Colonic mucosa (tissue), 4 donors: ENCODE measurements around the gene MTA2. TPM values are rescaled to one million over a fixed set of nuclear protein-coding genes. Genes with fewer than 3 reads are reported as not detected.
"Not testable (repeated sequence)": the region's sequence is repeated elsewhere in the genome, so short reads cannot be mapped to it uniquely, and the experiment has no call there.

ENCODE experiments used
- DNase-seq: peaks from one replicate; pipeline ENCODE4 v3.0.0-alpha.2; 2020
- H3K27ac ChIP-seq: fragments of 200-600 bp; one replicate; pipeline ENCODE4 v1.8.0; 2021
- H3K27me3 ChIP-seq: fragments of 200-600 bp; one replicate; pipeline ENCODE4 v1.8.0; 2021
- H3K36me3 ChIP-seq: fragments of 200-600 bp; one replicate; pipeline ENCODE4 v1.8.0; 2021
- H3K4me1 ChIP-seq: fragments of 200-600 bp; one replicate; pipeline ENCODE4 v1.8.0; 2021; ENCODE audit warnings: mild to moderate bottlenecking
- H3K4me3 ChIP-seq: fragments of 200-600 bp; one replicate; pipeline ENCODE4 v1.8.0; 2021
- H3K9ac ChIP-seq, 2 donors: one replicate each; pipeline ENCODE4 v1.7.0; 2013; ENCODE audit warnings: control low read depth in 2 of 2, low read depth in 2 of 2, low read length in 2 of 2
- H3K9me3 ChIP-seq: fragments of 200-600 bp; one replicate; pipeline ENCODE4 v1.8.0; 2021
- intact Hi-C: fragments of 100-400 bp; cut with DNase I; formaldehyde crosslinking; loops from one replicate; pipeline ENCODE4 v1.14.1; 2022
- total RNA-seq, 2 donors: library from RNA; stranded (reverse); fragmentation: NEBNext Ultra II Directional in 1 of 2; extraction: Animal tissue kit (Norgen Biotek cat#: 25700) in 1 of 2; gene quantifications; one replicate each; pipeline ENCODE4 v1.2.1, GENCODE V29; 2021
- TF ChIP-seq, protein P1 (sequence below): fragments of 200-600 bp; IDR thresholded peaks from one replicate; pipeline ENCODE4 v1.8.0; 2022; ENCODE audit warnings: antibody characterized with exemption, mild to moderate bottlenecking
- donor health status: healthy.
- donor health status: DM: no; HTN: no; CAD: no.
- donor health status: DM: no; HTN: no; CAD: no.

The MTA2 gene
- total RNA-seq, 2 donors from 2014 or later, result 91.0 to 133 TPM

DNA sequence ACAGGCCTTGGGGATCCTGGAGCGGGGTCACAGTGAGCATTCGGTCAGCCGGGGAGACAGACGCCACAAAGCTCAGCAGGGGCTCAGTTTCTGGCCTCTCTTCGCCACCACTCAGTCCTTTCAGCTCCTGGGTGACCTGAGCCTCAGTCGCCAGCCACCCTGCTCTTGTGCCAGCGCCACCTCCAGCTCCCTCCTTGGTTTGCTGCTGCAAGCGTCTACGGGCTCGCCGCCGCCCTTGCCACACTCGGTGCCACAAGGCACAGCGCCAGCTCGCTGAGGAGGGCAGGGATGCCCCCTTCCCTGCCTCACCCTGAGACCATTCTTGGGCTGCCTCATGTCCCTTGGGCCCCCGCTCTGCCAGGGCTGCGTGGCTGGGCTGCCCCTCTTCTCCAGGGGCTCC, 26.5 kb downstream of the MTA2 start:
- TF ChIP-seq, protein P1, sequence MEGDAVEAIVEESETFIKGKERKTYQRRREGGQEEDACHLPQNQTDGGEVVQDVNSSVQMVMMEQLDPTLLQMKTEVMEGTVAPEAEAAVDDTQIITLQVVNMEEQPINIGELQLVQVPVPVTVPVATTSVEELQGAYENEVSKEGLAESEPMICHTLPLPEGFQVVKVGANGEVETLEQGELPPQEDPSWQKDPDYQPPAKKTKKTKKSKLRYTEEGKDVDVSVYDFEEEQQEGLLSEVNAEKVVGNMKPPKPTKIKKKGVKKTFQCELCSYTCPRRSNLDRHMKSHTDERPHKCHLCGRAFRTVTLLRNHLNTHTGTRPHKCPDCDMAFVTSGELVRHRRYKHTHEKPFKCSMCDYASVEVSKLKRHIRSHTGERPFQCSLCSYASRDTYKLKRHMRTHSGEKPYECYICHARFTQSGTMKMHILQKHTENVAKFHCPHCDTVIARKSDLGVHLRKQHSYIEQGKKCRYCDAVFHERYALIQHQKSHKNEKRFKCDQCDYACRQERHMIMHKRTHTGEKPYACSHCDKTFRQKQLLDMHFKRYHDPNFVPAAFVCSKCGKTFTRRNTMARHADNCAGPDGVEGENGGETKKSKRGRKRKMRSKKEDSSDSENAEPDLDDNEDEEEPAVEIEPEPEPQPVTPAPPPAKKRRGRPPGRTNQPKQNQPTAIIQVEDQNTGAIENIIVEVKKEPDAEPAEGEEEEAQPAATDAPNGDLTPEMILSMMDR, result no peak
- H3K4me3 ChIP-seq, result peak overlapping the region; percentile 85
- H3K27me3 ChIP-seq, result no peaks in the 10 kb centered on the region
- intact Hi-C loops, result no loop called here
- DNase-seq, result peak; percentile 65
- H3K9me3 ChIP-seq, result no peaks in the 10 kb centered on the region
- H3K4me1 ChIP-seq, result peaks cover 18% of the 10 kb centered on the region
- H3K36me3 ChIP-seq, result no peaks in the 10 kb centered on the region
- peak overlapping the region; percentile 89 for H3K27ac ChIP-seq
- H3K9ac ChIP-seq, result peak overlapping the region; percentile 52 to 98

DNA sequence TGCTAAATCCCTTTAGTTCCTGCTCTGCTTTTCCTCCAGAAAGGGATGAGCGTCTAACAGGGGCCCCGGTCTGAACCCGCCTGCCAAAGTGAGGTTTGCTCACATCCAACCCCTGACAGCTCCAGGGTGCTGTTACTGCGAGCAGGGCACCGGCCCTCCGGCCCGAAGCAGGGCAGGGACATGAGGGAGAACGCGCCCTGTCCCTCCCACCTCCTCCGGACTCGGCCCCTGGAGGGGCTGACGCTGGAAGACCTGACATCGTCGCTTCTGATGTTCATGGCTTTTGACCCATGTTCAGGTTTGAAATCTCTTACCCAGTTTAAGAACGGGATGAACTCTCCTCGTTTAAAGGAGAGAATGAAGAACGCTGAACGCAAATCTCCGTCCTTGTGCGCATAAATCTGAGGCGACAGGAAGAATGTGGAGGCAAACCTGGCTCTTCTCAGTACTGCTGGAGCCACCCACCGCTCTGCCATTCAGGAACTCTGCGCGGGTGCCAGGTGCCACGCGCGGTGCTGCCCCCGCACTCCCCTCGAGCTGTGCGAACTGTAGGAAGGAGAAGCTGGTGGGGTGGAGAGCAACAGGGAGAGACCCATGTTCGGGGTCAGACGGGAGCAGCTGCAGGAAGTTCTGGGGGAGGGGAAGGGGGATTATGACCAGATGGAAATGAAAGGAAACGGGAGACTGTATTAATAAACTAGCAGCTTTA, 27.1 kb downstream of the MTA2 start:
- no peaks in the 10 kb centered on the region for H3K36me3 ChIP-seq
- peak overlapping the region; percentile 87 to 98 for H3K9ac ChIP-seq
- TF ChIP-seq, protein P1, result no peak
- intact Hi-C loops, result no loop called here
- no peaks in the 10 kb centered on the region for H3K27me3 ChIP-seq
- H3K4me3 ChIP-seq, result peak overlapping the region; percentile 85
- no peaks in the 10 kb centered on the region for H3K9me3 ChIP-seq
- DNase-seq, result peak; percentile 50
- peaks cover 18% of the 10 kb centered on the region for H3K4me1 ChIP-seq
- H3K27ac ChIP-seq, result peak overlapping the region; percentile 89

DNA sequence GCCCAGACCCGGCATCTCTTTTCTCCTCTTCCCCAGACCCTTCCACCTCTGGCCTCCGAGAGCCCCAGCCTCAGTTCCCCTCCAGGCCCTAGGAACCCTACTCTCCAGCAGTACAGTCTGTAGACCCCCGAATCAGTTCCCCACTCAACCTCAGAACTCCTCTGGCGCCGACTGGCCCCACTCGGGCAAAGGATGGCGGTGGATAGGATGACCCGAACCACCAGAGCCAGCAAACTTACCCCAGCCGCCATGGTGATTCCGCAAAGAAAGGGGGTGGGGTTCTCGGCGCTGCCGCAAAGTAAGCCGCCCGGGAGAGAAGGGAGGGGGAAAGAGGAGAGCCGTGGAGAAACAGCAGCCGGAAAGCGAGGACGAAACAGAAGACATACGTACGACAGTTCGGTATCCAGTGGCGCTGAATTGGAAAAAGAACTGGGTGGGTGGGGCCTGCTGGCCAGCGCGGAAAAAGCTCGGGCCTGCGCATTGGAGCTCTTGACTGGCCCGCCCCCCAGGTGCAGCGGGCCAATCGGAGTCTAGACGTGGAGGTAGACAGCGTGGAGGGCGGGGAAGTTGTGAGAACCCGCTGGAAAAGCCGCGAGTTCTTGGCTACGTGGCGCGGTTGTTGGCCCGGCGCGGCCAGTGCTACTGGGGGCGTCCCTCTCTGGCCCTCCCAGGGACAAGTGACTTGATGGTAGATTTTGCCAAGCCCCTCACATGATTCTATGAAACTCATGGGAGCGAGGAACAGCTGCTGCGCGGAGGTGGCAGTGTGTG, 27.9 kb downstream of the MTA2 start, which contains the start of gene EEF1G:
EEF1G (minus strand) TSS at position 300 of the 771 bp plus-strand sequence; CDS start at position 251, 49 bp downstream.
- Histone ChIP-seq H3K36me3 (no peaks in the 10 kb centered on the region), H3K4me3 (peak within 1 kb of the TSS; percentile 85), H3K27me3 (no peaks in the 10 kb centered on the region), H3K9me3 (no peaks in the 10 kb centered on the region), H3K9ac (peak within 1 kb of the TSS; percentile 87 to 98), H3K4me1 (peaks cover 18% of the 10 kb centered on the region), H3K27ac (peak within 1 kb of the TSS; percentile 89)
- intact Hi-C loops, result no loop called here
- peak; percentile 99 for DNase-seq
- TF ChIP-seq, protein P1, result no peak

DNA sequence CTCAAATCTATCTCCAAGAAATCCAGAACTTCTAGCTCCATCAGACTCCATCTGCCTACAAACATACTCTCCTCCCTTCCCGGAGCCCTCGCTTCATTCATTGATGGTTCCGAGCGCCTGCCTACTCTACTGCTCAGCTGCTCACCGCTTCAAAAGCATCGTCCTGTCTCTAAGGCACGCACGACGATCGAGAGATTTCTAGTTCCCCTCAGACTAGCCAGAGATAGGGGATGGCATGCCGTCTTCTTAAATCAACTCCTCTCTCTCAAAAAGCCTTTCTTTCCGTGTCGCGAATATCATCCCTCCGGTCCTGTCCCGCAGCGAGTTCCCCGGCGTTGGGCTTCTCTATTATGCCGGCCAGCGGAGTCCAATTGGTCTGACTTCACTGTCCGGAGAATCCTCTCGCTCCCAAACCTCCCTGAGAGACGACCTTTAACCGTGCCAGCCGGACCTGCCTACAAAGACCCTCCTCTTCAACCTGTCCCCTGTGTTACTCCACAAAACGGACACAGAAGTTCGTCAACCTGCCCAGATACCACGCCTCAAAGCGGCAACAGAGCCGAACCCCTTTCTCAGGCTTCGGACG, 28.6 kb downstream of the MTA2 start:
- intact Hi-C loops, result no loop called here
- TF ChIP-seq, protein P1, result no peak
- Histone ChIP-seq H3K27me3 (no peaks in the 10 kb centered on the region), H3K27ac (peak overlapping the region; percentile 77), H3K4me1 (peaks cover 18% of the 10 kb centered on the region), H3K9me3 (no peaks in the 10 kb centered on the region), H3K36me3 (no peaks in the 10 kb centered on the region), H3K9ac (peak overlapping the region; percentile 75 to 98), H3K4me3 (peak overlapping the region; percentile 85)
- DNase-seq, result no peak

DNA sequence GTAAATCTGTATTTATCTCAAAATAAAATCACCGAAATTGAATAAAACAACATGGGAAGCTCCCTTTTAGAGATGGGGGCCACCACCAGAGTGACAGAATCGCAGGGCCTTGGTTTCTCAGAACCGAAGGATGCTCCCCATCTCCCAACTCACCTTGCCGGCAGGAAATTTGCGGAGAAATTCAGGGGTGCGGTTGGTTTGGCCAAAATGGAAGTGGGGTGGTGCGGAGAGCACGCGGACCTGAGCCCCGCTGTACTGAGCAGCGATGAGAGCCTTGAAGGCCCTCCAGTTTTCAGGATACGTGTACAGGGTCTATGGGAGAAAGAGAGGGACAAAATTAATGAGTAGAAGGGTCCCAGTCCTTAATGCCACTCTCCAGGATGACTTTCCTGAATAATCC, 29.2 kb downstream of the MTA2 start:
- no peaks in the 10 kb centered on the region for H3K9me3 ChIP-seq
- H3K4me1 ChIP-seq, result peaks cover 18% of the 10 kb centered on the region
- H3K27ac ChIP-seq, result no peak overlapping the region
- H3K27me3 ChIP-seq, result no peaks in the 10 kb centered on the region
- DNase-seq, result no peak
- peak overlapping the region in 1 of 2 donors; percentile 98 for H3K9ac ChIP-seq
- peaks cover 3% of the 10 kb centered on the region for H3K36me3 ChIP-seq
- intact Hi-C loops, result no loop called here
- TF ChIP-seq, protein P1, result no peak
- peak overlapping the region; percentile 85 for H3K4me3 ChIP-seq

DNA sequence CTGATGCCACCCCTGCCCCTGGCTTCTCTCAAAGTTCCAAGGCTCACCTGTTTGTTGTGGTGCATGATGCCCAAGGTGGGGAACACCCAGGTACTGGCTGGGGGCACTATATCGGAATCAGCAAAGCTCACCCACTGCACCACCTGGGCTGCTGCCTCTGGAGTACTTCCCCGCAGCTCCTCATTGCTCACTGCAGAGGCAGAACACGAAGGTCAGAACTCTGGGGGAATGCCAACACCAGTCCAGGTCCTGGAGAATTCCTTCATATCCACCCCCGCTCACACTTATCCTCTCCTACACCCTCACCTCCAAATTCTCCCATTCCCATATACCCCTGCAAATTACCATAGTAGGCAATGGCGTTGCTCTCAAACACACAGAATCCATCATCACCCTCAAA, 30.2 kb downstream of the MTA2 start:
- peaks cover 12% of the 10 kb centered on the region for H3K4me1 ChIP-seq
- H3K9me3 ChIP-seq, H3K27ac ChIP-seq, H3K9ac ChIP-seq, H3K4me3 ChIP-seq, H3K27me3 ChIP-seq, intact Hi-C loops, H3K36me3 ChIP-seq, DNase-seq: not testable (repeated sequence)

DNA sequence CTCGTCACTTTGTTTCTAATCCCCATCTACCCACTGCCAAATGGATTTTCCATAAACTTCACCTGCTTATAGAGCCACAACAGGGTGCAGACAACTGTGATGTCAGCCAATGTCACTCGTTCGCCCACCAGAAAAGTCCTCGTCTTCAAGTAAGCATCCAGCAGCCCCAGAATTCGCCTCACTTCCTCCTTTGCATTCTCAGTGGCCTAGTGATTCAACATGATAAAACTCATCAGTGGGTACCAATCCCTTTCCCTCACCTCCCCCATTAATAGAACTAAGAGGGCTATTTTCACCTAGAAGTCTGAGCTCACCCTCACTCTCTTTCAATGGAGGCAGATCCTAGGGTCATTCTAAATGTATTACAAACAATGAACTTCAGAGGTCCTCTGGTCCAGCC, 30.8 kb downstream of the MTA2 start:
- H3K4me3 ChIP-seq, H3K36me3 ChIP-seq, H3K27me3 ChIP-seq, DNase-seq, H3K9ac ChIP-seq, H3K9me3 ChIP-seq, H3K27ac ChIP-seq, intact Hi-C loops: not testable (repeated sequence)
- peaks cover 12% of the 10 kb centered on the region for H3K4me1 ChIP-seq
